ENCODE data around the gene ATP8B1. TPM values are rescaled to one million over a fixed set of nuclear protein-coding genes. Genes with fewer than 3 reads are reported as not detected.

ATP8B1 gene
- total and polyA plus RNA-seq, 9 of the 15 experiments (the other 6 are each of a cell fraction or from before 2014, with no cell fraction given) = 0.01 to 0.22 (median 0.03) TPM; not detected in 3

DNA sequence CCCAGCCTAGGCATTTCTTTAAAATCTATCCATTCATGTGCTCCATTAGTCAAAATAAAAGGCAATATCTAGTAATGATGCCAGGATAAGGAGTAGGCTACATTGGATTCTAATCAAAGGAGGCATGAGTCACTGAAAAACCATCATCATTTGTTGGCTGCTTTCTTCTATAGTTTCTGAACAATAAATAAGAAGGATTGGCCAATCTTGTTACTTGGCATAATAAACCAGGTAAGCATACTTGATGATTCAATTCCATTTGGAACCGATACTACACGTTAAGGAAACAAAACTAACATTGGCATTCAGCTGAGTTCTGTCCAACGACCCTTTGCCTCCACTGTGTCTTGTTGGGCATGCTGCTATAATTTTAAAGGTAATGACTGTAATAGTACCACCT is 27.2 kb downstream of the ATP8B1 start:
- Histone ChIP-seq H3K4me3 (no peak overlapping the region), H3K27me3 (ENCODE audit: control insufficient read depth in 2 of 2, insufficient read depth in 2 of 2, low read length in 2 of 2) (no peaks in the 10 kb centered on the region), H4K20me1 (replicated peaks; ENCODE audit: control insufficient read depth, insufficient read depth, low read length) (no peaks in the 10 kb centered on the region), H3K9me1 (ENCODE audit: control insufficient read depth, insufficient read depth, low read length) (peaks cover 3% of the 10 kb centered on the region), H2AFZ (ENCODE audit: low read depth, low read length) (peak overlapping the region; percentile 78; the same call in 1 of the 2 replicates), H3K4me2 (ENCODE audit: insufficient read depth, low read length) (peak overlapping the region; percentile 42; the same call in 1 of the 2 replicates), H3K36me3 (ENCODE audit: control insufficient read depth, insufficient read depth, low read length) (no peaks in the 10 kb centered on the region), H3K27ac (ENCODE audit: extremely low read depth, low read depth, low read length) (peak overlapping the region; percentile 67; the same call in 2 of the 3 replicates), H3K9me3 (replicated peaks; ENCODE audit: control insufficient read depth, insufficient read depth, low read depth, low read length) (no peaks in the 10 kb centered on the region), H3K9ac (ENCODE audit: insufficient read depth in 1 of 2, low read depth in 2 of 2, low read length in 2 of 2) (peak overlapping the region in 1 of 2 experiments; percentile 25; a peak in 1 of 4 replicates), H3K79me2 (ENCODE audit: control insufficient read depth, insufficient read depth, low read length) (no peaks in the 10 kb centered on the region), H3K4me1 (replicated peaks in 1 of 2; ENCODE audit: control insufficient read depth in 2 of 2, insufficient read depth in 2 of 2, low read length in 2 of 2) (peaks cover 0 to 15% of the 10 kb centered on the region in 2 experiments; a peak in 3 of 5 replicates)
- ChIA-PET CTCF (ENCODE audit: low intra/inter-chr PET ratio) (no interaction called here), POLR2A (no interaction called here)
- intact Hi-C loops (cut with micrococcal nuclease) = loop anchor here (5.0 to 10.0 kb wide), 2 partner anchors 79 to 109 kb away; no protein-coding TSS in a partner anchor
- WGBS (ENCODE audit: insufficient coverage, low coverage, missing lambda C conversion rate) = 74% methylated on average over 3 of the region's 3 CpGs
- FAIRE-seq (no peak), ATAC-seq (no peak), DNase-seq (ENCODE audit: extremely low read depth in 1 of 4, low spot score in 3 of 4) (no peak)
- no TSS peak for BruUV-seq (replicated peaks)
- in situ Hi-C loops (cut with MboI) = no loop called here
- TF ChIP-seq TAF9B (IDR thresholded peaks at IDR 0.05; ENCODE audit: partially characterized antibody) (no peak), ZNF764 (CRISPR knock-in tag; IDR thresholded peaks at IDR 0.05; ENCODE audit: low read depth) (no peak), ZNF75A (CRISPR knock-in tag; IDR thresholded peaks at IDR 0.05) (no peak), NFIC (IDR thresholded peaks at IDR 0.05) (no peak), FOXA1 (IDR thresholded peaks at IDR 0.05; ENCODE audit: borderline replicate concordance) (no peak), STAG1 (CRISPR knock-in tag; IDR thresholded peaks at IDR 0.05; ENCODE audit: borderline replicate concordance) (no peak), MTF1 (CRISPR knock-in tag; IDR thresholded peaks at IDR 0.05; ENCODE audit: borderline replicate concordance) (no peak)
- TF ChIP-seq, protein P1, sequence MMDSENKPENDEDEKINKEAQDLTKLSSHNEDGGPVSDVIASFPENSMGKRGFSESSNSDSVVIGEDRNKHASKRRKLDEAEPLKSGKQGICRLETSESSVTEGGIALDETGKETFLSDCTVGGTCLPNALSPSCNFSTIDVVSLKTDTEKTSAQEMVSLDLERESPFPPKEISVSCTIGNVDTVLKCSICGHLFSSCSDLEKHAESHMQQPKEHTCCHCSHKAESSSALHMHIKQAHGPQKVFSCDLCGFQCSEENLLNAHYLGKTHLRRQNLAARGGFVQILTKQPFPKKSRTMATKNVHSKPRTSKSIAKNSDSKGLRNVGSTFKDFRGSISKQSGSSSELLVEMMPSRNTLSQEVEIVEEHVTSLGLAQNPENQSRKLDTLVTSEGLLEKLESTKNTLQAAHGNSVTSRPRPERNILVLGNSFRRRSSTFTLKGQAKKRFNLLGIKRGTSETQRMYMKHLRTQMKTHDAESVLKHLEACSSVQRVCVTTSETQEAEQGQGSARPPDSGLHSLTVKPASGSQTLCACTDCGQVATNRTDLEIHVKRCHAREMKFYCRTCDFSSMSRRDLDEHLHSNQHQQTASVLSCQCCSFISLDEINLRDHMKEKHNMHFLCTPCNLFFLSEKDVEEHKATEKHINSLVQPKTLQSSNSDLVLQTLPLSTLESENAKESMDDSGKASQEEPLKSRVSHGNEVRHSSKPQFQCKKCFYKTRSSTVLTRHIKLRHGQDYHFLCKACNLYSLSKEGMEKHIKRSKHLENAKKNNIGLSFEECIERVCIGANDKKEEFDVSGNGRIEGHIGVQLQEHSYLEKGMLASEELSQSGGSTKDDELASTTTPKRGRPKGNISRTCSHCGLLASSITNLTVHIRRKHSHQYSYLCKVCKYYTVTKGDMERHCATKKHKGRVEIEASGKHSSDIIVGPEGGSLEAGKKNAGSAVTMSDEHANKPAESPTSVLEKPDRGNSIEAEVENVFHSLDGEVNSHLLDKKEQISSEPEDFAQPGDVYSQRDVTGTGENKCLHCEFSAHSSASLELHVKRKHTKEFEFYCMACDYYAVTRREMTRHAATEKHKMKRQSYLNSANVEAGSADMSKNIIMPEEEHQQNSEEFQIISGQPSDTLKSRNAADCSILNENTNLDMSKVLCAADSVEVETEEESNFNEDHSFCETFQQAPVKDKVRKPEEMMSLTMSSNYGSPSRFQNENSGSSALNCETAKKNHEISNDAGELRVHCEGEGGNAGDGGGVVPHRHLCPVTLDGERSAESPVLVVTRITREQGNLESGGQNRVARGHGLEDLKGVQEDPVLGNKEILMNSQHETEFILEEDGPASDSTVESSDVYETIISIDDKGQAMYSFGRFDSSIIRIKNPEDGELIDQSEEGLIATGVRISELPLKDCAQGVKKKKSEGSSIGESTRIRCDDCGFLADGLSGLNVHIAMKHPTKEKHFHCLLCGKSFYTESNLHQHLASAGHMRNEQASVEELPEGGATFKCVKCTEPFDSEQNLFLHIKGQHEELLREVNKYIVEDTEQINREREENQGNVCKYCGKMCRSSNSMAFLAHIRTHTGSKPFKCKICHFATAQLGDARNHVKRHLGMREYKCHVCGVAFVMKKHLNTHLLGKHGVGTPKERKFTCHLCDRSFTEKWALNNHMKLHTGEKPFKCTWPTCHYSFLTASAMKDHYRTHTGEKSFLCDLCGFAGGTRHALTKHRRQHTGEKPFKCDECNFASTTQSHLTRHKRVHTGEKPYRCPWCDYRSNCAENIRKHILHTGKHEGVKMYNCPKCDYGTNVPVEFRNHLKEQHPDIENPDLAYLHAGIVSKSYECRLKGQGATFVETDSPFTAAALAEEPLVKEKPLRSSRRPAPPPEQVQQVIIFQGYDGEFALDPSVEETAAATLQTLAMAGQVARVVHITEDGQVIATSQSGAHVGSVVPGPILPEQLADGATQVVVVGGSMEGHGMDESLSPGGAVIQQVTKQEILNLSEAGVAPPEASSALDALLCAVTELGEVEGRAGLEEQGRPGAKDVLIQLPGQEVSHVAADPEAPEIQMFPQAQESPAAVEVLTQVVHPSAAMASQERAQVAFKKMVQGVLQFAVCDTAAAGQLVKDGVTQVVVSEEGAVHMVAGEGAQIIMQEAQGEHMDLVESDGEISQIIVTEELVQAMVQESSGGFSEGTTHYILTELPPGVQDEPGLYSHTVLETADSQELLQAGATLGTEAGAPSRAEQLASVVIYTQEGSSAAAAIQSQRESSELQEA (IDR thresholded peaks at IDR 0.05; ENCODE audit: low read depth) = no peak
- TF ChIP-seq, protein P2, sequence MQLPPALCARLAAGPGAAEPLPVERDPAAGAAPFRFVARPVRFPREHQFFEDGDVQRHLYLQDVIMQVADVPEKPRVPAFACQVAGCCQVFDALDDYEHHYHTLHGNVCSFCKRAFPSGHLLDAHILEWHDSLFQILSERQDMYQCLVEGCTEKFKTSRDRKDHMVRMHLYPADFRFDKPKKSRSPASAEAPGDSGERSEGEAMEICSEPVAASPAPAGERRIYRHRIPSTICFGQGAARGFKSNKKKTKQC (CRISPR knock-in tag; IDR thresholded peaks at IDR 0.05) = no peak
- TF ChIP-seq, protein P3, sequence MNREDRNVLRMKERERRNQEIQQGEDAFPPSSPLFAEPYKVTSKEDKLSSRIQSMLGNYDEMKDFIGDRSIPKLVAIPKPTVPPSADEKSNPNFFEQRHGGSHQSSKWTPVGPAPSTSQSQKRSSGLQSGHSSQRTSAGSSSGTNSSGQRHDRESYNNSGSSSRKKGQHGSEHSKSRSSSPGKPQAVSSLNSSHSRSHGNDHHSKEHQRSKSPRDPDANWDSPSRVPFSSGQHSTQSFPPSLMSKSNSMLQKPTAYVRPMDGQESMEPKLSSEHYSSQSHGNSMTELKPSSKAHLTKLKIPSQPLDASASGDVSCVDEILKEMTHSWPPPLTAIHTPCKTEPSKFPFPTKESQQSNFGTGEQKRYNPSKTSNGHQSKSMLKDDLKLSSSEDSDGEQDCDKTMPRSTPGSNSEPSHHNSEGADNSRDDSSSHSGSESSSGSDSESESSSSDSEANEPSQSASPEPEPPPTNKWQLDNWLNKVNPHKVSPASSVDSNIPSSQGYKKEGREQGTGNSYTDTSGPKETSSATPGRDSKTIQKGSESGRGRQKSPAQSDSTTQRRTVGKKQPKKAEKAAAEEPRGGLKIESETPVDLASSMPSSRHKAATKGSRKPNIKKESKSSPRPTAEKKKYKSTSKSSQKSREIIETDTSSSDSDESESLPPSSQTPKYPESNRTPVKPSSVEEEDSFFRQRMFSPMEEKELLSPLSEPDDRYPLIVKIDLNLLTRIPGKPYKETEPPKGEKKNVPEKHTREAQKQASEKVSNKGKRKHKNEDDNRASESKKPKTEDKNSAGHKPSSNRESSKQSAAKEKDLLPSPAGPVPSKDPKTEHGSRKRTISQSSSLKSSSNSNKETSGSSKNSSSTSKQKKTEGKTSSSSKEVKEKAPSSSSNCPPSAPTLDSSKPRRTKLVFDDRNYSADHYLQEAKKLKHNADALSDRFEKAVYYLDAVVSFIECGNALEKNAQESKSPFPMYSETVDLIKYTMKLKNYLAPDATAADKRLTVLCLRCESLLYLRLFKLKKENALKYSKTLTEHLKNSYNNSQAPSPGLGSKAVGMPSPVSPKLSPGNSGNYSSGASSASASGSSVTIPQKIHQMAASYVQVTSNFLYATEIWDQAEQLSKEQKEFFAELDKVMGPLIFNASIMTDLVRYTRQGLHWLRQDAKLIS (CRISPR knock-in tag; IDR thresholded peaks at IDR 0.05) = no peak
